Endothelial cell of umbilical vein (primary cell): ENCODE data around the gene PLAAT2. TPM values are rescaled to one million over a fixed set of nuclear protein-coding genes. Genes with fewer than 3 reads are reported as not detected.
"Not testable (repeated sequence)": the region's sequence is repeated elsewhere in the genome, so short reads cannot be mapped to it uniquely, and the experiment has no call there.

Experiments
- BruUV-seq: library from RNA; stranded (reverse); fragments of 400-500 nt; replicated peaks from 2 replicates; lab custom pipeline; 2021; lab: Mats Ljungman, UMichigan
- CTCF ChIA-PET: fragments of 300-600, 350-600 bp; sonication (Branson Sonifier 250); formaldehyde crosslinking; loops from one replicate; lab custom pipeline; 2021; ENCODE audit warnings: antibody characterized with exemption, inconsistent platforms; lab: Charles Lee
- POLR2A ChIA-PET: fragments of 300-600, 350-600 bp; sonication (Branson Sonifier 250); formaldehyde crosslinking; loops from one replicate; lab custom pipeline; 2021; ENCODE audit warnings: antibody characterized with exemption, inconsistent platforms; lab: Charles Lee
- DNase-seq: peaks from one replicate; pipeline ENCODE4 v3.0.0-alpha.2; 2011; ENCODE audit warnings: low read depth, low spot score
- FAIRE-seq: peaks from 2 replicates; lab custom pipeline; 2011; peaks lifted over from hg19 to GRCh38; lab: Jason Lieb, UNC
- H2AFZ ChIP-seq: 2 replicates; pipeline ENCODE4 v1.6.0; 2012; ENCODE audit warnings: low read depth, low read length, control low read depth, inconsistent platforms
- H3K27ac ChIP-seq: 2 replicates; pipeline ENCODE4 v1.5.1; 2011; ENCODE audit warnings: low read depth, mild to moderate bottlenecking, control low read depth, low read length, moderate library complexity; ENCODE audit not compliant: insufficient read depth
- H3K27me3 ChIP-seq, 2 experiments: 2 replicates each; pipeline versions ENCODE4 v1.6.0 to v1.6.1; 2011; ENCODE audit warnings: low read length in 2 of 2, mixed read lengths in 1 of 2; ENCODE audit not compliant: control insufficient read depth in 2 of 2, insufficient read depth in 2 of 2
- H3K36me3 ChIP-seq, 2 experiments: 2 replicates in 1 of 2; 3 replicates in 1 of 2; pipeline ENCODE4 v1.5.1; 2011; ENCODE audit warnings: low read length in 2 of 2, mild to moderate bottlenecking in 1 of 2, moderate library complexity in 1 of 2; ENCODE audit not compliant: control insufficient read depth in 2 of 2, insufficient read depth in 2 of 2; ENCODE audit errors: extremely low read depth in 1 of 2
- H3K4me1 ChIP-seq: 3 replicates; pipeline ENCODE4 v1.5.1; 2011; ENCODE audit warnings: mild to moderate bottlenecking, low read length; ENCODE audit not compliant: control insufficient read depth, insufficient read depth; ENCODE audit errors: extremely low read depth
- H3K4me2 ChIP-seq: 2 replicates; pipeline ENCODE4 v1.6.1; 2011; ENCODE audit warnings: low read length, control low read depth, mixed read lengths; ENCODE audit not compliant: insufficient read depth
- H3K4me3 ChIP-seq, 3 experiments: fragments of 200-600 bp in 1 of 3; sonication (generic), shearing (Covaris generic) in 1 of 3; replicated peaks in 1 of 3; 2 replicates each; pipeline ENCODE4 v1.5.1; 2011 to 2016; ENCODE audit warnings: control low read depth in 3 of 3, low read length in 3 of 3, mild to moderate bottlenecking in 2 of 3, inconsistent platforms in 1 of 3, low read depth in 1 of 3, moderate library complexity in 1 of 3; ENCODE audit not compliant: insufficient read depth in 1 of 3
- H3K79me2 ChIP-seq: 2 replicates; pipeline ENCODE4 v1.6.0; 2012; ENCODE audit warnings: low read length, inconsistent platforms; ENCODE audit not compliant: control insufficient read depth, insufficient read depth
- H3K9ac ChIP-seq: replicated peaks from 2 replicates; pipeline ENCODE3; 2011; ENCODE audit warnings: low read length, control low read depth; ENCODE audit not compliant: insufficient read depth; ENCODE audit errors: extremely low read depth
- H3K9me1 ChIP-seq: replicated peaks from 3 replicates; pipeline ENCODE4 v1.6.0; 2011; ENCODE audit warnings: mild to moderate bottlenecking, low read length; ENCODE audit not compliant: control insufficient read depth, insufficient read depth; ENCODE audit errors: extremely low read depth
- H3K9me3 ChIP-seq: replicated peaks from 2 replicates; pipeline ENCODE4 v1.5.1; 2012; ENCODE audit warnings: low read length, inconsistent platforms; ENCODE audit not compliant: control insufficient read depth, insufficient read depth
- H4K20me1 ChIP-seq: replicated peaks from 2 replicates; pipeline ENCODE3; 2011; ENCODE audit warnings: mild to moderate bottlenecking, low read length; ENCODE audit not compliant: control insufficient read depth, insufficient read depth; ENCODE audit errors: extremely low read depth
- FOS ChIP-seq: IDR thresholded peaks from 2 replicates; pipeline ENCODE4 v1.6.1; 2011; ENCODE audit warnings: mild to moderate bottlenecking, low read length, moderate library complexity, borderline replicate concordance; ENCODE audit not compliant: insufficient read depth
- GATA2 ChIP-seq: IDR thresholded peaks from 2 replicates; pipeline ENCODE4 v1.7.0; 2011; ENCODE audit warnings: low read depth, mild to moderate bottlenecking, moderate library complexity, mixed read lengths, low read length; ENCODE audit not compliant: insufficient read length, insufficient read depth
- MYC ChIP-seq: IDR thresholded peaks from one replicate; pipeline ENCODE4 v1.6.1; 2011; ENCODE audit warnings: mild to moderate bottlenecking, low read depth, low read length
- dilution Hi-C: fragments of 300-500 bp; cut with MboI; formaldehyde crosslinking; loops from one replicate; pipeline ENCODE4 v1.15.0; 2019; ENCODE audit warnings: low sequenced_read_pairs; ENCODE audit not compliant: extremely low pct_ligation_motif_present
- intact Hi-C: fragments of 100-400 bp; cut with micrococcal nuclease; formaldehyde crosslinking; loops from one replicate; pipeline ENCODE4 v1.10.0; 2022
- polyA plus RNA-seq, 4 experiments: library from polyadenylated mRNA; depleted of rRNA in 3 of 4; stranded (reverse) in 3 of 4; unstranded in 1 of 4; fragments of >200 nt; gene quantifications; 2 replicates each; pipeline versions ENCODE4 v1.2.1 to v1.2.3, GENCODE V29; 2011 to 2012; ENCODE audit warnings: missing spikeins in 1 of 4
- total RNA-seq: library from RNA; stranded (reverse); gene quantifications from 2 replicates; pipeline ENCODE4 v1.2.3, GENCODE V29; 2021
- TF ChIP-seq, protein P1 (sequence below): IDR thresholded peaks from 2 replicates; pipeline ENCODE4 v1.6.1; 2011; ENCODE audit not compliant: insufficient read depth, insufficient read length
- TF ChIP-seq, protein P2 (sequence below), 2 donors: IDR thresholded peaks; 1 replicate in 1 of 2; 2 replicates in 1 of 2; pipeline ENCODE4 v1.5.1; 2011; ENCODE audit warnings: low read length in 2 of 2, mild to moderate bottlenecking in 2 of 2, moderate library complexity in 2 of 2, control low read depth in 1 of 2, inconsistent platforms in 1 of 2, low read depth in 1 of 2; ENCODE audit not compliant: insufficient read depth in 1 of 2; ENCODE audit errors: extremely low read depth in 1 of 2

PLAAT2 gene
- total and polyA plus RNA-seq, 2 donors (not counting 3 experiments of a cell fraction or from before 2014, with no cell fraction given): 0.40 TPM; not detected in 1

DNA sequence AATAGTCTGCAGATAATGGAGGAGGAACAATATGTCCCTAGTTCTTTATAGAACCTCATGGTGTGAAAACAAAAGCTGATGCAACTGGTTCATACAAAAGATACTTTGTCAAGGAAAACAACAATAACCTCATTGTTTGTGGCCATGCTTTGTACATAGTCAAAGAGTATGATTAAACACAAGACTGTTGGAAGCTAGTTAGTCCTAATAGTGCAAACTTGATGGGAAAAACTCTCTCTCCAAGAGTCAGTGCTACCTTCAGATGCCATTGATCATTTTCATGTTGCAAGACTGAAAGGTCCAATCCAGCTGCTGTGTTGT is 20.1 kb upstream of the PLAAT2 start:
- no peak overlapping the region for H3K4me2 ChIP-seq
- no peak for FAIRE-seq
- CTCF ChIA-PET: interaction anchor here (1.0 to 2.1 kb wide), 2 partner anchors 8 to 104 kb away, joined by 3 to 8 read pairs; no protein-coding TSS in a partner anchor
- H3K9ac ChIP-seq: no peak overlapping the region
- no peaks in the 10 kb centered on the region for H3K9me1 ChIP-seq
- peaks cover 7% of the 10 kb centered on the region for H3K4me1 ChIP-seq
- no peak overlapping the region for H2AFZ ChIP-seq
- intact Hi-C loops (no loop called here), dilution Hi-C loops (no loop called here)
- TF ChIP-seq, protein P1, sequence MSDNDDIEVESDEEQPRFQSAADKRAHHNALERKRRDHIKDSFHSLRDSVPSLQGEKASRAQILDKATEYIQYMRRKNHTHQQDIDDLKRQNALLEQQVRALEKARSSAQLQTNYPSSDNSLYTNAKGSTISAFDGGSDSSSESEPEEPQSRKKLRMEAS: no peak
- TF ChIP-seq MYC: no peak
- no peak for TF ChIP-seq FOS
- TF ChIP-seq, protein P2, sequence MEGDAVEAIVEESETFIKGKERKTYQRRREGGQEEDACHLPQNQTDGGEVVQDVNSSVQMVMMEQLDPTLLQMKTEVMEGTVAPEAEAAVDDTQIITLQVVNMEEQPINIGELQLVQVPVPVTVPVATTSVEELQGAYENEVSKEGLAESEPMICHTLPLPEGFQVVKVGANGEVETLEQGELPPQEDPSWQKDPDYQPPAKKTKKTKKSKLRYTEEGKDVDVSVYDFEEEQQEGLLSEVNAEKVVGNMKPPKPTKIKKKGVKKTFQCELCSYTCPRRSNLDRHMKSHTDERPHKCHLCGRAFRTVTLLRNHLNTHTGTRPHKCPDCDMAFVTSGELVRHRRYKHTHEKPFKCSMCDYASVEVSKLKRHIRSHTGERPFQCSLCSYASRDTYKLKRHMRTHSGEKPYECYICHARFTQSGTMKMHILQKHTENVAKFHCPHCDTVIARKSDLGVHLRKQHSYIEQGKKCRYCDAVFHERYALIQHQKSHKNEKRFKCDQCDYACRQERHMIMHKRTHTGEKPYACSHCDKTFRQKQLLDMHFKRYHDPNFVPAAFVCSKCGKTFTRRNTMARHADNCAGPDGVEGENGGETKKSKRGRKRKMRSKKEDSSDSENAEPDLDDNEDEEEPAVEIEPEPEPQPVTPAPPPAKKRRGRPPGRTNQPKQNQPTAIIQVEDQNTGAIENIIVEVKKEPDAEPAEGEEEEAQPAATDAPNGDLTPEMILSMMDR (IDR thresholded peaks at IDR 0.05; ENCODE audit: extremely low read depth in 1 of 2, insufficient read depth in 1 of 2, low read depth in 1 of 2, low read length in 2 of 2): no peak
- TF ChIP-seq GATA2: no peak
- no peak overlapping the region for H3K4me3 ChIP-seq
- no peaks in the 10 kb centered on the region for H4K20me1 ChIP-seq
- H3K9me3 ChIP-seq: no peaks in the 10 kb centered on the region
- no TSS peak for BruUV-seq
- H3K27ac ChIP-seq: no peak overlapping the region
- H3K36me3 ChIP-seq: no peaks in the 10 kb centered on the region
- POLR2A ChIA-PET: no interaction called here
- H3K79me2 ChIP-seq: no peaks in the 10 kb centered on the region
- no peak for DNase-seq
- H3K27me3 ChIP-seq: no peaks in the 10 kb centered on the region

DNA sequence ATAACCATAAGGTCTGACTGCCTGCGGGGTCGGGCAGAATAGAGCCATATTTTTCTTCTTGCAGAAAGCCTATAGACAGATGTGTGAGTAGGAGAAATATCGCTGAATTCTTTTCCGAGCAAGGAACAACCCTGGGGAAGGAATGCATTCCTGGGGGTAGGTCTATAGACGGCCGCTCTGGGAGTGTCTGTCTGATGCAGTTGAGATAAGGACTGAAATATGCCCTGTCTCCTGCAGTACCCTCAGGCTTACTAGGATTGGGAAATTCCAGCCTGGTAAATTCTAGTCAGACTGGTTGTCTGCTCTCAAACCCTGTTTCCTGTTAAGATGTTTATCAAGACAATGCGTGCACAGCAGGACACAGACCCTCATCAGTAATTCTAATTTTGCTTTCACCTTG is 18.0 kb upstream of the PLAAT2 start:
- H3K79me2 ChIP-seq, H3K27ac ChIP-seq, DNase-seq, H3K4me2 ChIP-seq, H3K36me3 ChIP-seq, FAIRE-seq, H3K4me1 ChIP-seq, BruUV-seq, H3K9me1 ChIP-seq, H4K20me1 ChIP-seq, POLR2A ChIA-PET, H3K9ac ChIP-seq, H2AFZ ChIP-seq, H3K4me3 ChIP-seq, dilution Hi-C loops, intact Hi-C loops, H3K27me3 ChIP-seq, CTCF ChIA-PET, H3K9me3 ChIP-seq: not testable (repeated sequence)

GRCh38 chr11:63578882-63579281 is 15.7 kb upstream of the PLAAT2 start:
- BruUV-seq, H3K36me3 ChIP-seq, dilution Hi-C loops, H3K9ac ChIP-seq, H3K4me3 ChIP-seq, H2AFZ ChIP-seq, FAIRE-seq, H3K4me2 ChIP-seq, H3K27ac ChIP-seq, H3K9me3 ChIP-seq, H3K4me1 ChIP-seq, H3K9me1 ChIP-seq, H4K20me1 ChIP-seq, intact Hi-C loops, POLR2A ChIA-PET, H3K27me3 ChIP-seq, DNase-seq, H3K79me2 ChIP-seq: not testable (repeated sequence)
- CTCF ChIA-PET: interaction anchor here (1.2 kb wide), 1 partner anchor 12 kb away, joined by 3 read pairs; no protein-coding TSS in a partner anchor
